ENCODE measurements around the gene LYG1. TPM values are rescaled to one million over a fixed set of nuclear protein-coding genes. Genes with fewer than 3 reads are reported as not detected.

LYG1 gene
- total and polyA plus RNA-seq, 2 of the 13 experiments (the other 11 are each of a cell fraction or from before 2014, with no cell fraction given), result 1.00 to 2.9 TPM

GRCh38 chr2:99278793-99279291 is 22.2 kb downstream of the LYG1 start (continued):
- TF ChIP-seq ZEB1 (IDR thresholded peaks at IDR 0.05; ENCODE audit: insufficient replicate concordance, low read depth), result peak; percentile 72
- peak; percentile 88; the same call in 1 of the 2 replicates for TF ChIP-seq ZNF205 (CRISPR knock-in tag; IDR thresholded peaks at IDR 0.05)
- TF ChIP-seq ZNF343 (CRISPR knock-in tag; IDR thresholded peaks at IDR 0.05), result peak; percentile 88; the same call in 1 of the 2 replicates
- 0 out of 2 replicates have a peak, but pooled peaks have one; percentile 49 for TF ChIP-seq ZNF678 (CRISPR knock-in tag; IDR thresholded peaks at IDR 0.05)
- peak; percentile 51; the same call in 1 of the 2 replicates for TF ChIP-seq GFI1 (CRISPR knock-in tag; IDR thresholded peaks at IDR 0.05; ENCODE audit: borderline replicate concordance)
- peak; percentile 70 for TF ChIP-seq SKI (IDR thresholded peaks at IDR 0.05; ENCODE audit: partially characterized antibody)
- peak; percentile 32; the same call in 1 of the 2 replicates for TF ChIP-seq MXD4 (CRISPR knock-in tag; IDR thresholded peaks at IDR 0.05)
- TF ChIP-seq ZNF292 (CRISPR knock-in tag; IDR thresholded peaks at IDR 0.05; ENCODE audit: borderline replicate concordance, low read depth), result peak; percentile 60; the same call in 1 of the 2 replicates
- TF ChIP-seq, protein P1, sequence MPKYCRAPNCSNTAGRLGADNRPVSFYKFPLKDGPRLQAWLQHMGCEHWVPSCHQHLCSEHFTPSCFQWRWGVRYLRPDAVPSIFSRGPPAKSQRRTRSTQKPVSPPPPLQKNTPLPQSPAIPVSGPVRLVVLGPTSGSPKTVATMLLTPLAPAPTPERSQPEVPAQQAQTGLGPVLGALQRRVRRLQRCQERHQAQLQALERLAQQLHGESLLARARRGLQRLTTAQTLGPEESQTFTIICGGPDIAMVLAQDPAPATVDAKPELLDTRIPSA (CRISPR knock-in tag; IDR thresholded peaks at IDR 0.05; ENCODE audit: borderline replicate concordance), result no peak
- TF ChIP-seq, protein P2, sequence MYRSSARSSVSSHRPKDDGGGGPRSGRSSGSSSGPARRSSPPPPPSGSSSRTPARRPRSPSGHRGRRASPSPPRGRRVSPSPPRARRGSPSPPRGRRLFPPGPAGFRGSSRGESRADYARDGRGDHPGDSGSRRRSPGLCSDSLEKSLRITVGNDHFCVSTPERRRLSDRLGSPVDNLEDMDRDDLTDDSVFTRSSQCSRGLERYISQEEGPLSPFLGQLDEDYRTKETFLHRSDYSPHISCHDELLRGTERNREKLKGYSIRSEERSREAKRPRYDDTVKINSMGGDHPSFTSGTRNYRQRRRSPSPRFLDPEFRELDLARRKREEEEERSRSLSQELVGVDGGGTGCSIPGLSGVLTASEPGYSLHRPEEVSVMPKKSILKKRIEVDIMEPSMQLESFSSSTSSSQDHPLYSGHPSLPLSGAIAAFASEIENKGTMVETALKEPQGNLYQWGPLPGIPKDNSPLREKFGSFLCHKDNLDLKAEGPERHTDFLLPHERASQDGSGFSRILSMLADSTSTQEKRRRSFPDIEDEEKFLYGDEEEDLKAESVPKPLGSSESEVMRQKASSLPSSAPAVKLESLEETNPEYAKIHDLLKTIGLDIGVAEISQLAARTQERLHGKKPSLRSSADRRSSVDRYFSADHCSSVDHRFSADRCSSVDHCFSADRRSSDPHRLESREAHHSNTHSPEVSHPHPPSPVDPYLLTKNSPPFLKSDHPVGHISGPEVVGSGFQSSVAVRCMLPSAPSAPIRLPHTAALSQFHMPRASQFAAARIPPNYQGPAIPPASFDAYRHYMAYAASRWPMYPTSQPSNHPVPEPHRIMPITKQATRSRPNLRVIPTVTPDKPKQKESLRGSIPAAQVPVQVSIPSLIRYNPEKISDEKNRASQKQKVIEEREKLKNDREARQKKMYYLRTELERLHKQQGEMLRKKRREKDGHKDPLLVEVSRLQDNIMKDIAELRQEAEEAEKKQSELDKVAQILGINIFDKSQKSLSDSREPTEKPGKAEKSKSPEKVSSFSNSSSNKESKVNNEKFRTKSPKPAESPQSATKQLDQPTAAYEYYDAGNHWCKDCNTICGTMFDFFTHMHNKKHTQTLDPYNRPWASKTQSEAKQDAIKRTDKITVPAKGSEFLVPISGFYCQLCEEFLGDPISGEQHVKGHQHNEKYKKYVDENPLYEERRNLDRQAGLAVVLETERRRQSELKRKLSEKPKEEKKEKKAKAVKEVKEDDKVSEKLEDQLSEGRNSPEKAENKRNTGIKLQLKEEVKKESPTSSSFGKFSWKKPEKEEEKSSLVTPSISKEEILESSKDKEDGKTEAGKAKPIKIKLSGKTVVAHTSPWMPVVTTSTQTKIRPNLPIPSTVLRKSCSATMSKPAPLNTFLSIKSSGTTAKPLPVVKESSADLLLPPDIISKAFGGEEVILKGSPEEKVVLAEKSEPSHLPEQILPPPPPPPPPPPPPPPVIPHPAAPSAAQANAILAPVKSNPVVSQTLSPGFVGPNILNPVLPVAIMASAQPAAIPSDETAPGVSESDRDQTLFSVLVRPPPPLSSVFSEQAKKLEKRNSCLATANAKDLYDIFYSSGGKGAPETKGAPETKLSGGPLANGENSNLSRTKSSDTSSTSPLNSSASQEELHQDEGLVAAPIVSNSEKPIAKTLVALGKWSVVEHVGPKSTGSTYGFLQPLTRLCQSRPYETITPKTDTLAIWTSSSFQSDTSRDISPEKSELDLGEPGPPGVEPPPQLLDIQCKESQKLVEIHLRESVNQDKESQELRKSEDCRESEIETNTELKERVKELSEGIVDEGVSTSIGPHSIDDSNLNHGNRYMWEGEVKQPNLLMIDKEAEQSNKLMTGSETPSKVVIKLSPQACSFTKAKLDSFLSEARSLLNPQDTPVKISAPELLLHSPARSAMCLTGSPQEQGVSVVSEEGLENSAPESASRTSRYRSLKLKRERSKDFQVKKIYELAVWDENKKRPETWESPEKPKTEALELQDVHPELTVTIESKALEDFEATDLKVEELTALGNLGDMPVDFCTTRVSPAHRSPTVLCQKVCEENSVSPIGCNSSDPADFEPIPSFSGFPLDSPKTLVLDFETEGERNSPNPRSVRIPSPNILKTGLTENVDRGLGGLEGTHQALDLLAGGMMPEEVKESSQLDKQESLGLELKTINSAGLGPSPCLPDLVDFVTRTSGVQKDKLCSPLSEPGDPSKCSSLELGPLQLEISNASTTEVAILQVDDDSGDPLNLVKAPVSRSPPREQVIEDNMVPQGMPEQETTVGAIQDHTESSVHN (CRISPR knock-in tag; IDR thresholded peaks at IDR 0.05), result 0 out of 2 replicates have a peak, but pooled peaks have one; percentile 26
- TF ChIP-seq ZBED4 (CRISPR knock-in tag; IDR thresholded peaks at IDR 0.05; ENCODE audit: borderline replicate concordance), result 0 out of 2 replicates have a peak, but pooled peaks have one; percentile 44
- TF ChIP-seq, protein P3, sequence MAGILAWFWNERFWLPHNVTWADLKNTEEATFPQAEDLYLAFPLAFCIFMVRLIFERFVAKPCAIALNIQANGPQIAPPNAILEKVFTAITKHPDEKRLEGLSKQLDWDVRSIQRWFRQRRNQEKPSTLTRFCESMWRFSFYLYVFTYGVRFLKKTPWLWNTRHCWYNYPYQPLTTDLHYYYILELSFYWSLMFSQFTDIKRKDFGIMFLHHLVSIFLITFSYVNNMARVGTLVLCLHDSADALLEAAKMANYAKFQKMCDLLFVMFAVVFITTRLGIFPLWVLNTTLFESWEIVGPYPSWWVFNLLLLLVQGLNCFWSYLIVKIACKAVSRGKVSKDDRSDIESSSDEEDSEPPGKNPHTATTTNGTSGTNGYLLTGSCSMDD (CRISPR knock-in tag; IDR thresholded peaks at IDR 0.05), result no peak
